SK-N-SH (cell line): ENCODE measurements around the gene ZSCAN20. TPM values are rescaled to one million over a fixed set of nuclear protein-coding genes. Genes with fewer than 3 reads are reported as not detected.

Experiments used
- CTCF ChIA-PET: fragments of 300-600, 350-600 bp; formaldehyde crosslinking; extraction: SDS; loops from one replicate; lab custom pipeline; 2021; lab: Yijun Ruan, JAX
- POLR2A ChIA-PET: fragments of 350-600 bp; sonication (Branson Sonifier 250); formaldehyde crosslinking; extraction: SDS; loops from one replicate; lab custom pipeline; 2020; ENCODE audit warnings: antibody characterized with exemption, inconsistent platforms; lab: Yijun Ruan, JAX
- DNase-seq: peaks from one replicate; pipeline ENCODE4 v3.0.0; 2012
- H2AFZ ChIP-seq: fragments of 200-600 bp; sonication (generic); 2 replicates; pipeline ENCODE4 v1.8.1; 2016; ENCODE audit warnings: antibody characterized with exemption, mild to moderate bottlenecking, low read depth
- H3F3A ChIP-seq: fragments of 200-600 bp; sonication (generic); replicated peaks from 2 replicates; pipeline ENCODE3; 2016; ENCODE audit warnings: antibody characterized with exemption, mild to moderate bottlenecking; ENCODE audit not compliant: insufficient read depth
- H3K27ac ChIP-seq, 2 experiments: fragments of 200-500 bp in 1 of 2; fragments of 200-600 bp in 1 of 2; sonication (Bioruptor generic) in 1 of 2; sonication (generic), shearing (Covaris generic) in 1 of 2; 2 replicates each; pipeline versions ENCODE4 v1.5.1 to v1.6.1; 2014 to 2016; ENCODE audit warnings: low read depth in 2 of 2, inconsistent platforms in 1 of 2, low read length in 1 of 2, mild to moderate bottlenecking in 1 of 2, mixed read lengths in 1 of 2
- H3K27me3 ChIP-seq: fragments of 200-600 bp; sonication (generic), shearing (Covaris generic); 2 replicates; pipeline ENCODE4 v1.6.1; 2016; ENCODE audit warnings: mixed run types; ENCODE audit not compliant: insufficient read depth
- H3K36me3 ChIP-seq, 2 experiments: fragments of 200-500 bp in 1 of 2; fragments of 200-600 bp in 1 of 2; sonication (Bioruptor generic) in 1 of 2; sonication (generic) in 1 of 2; replicated peaks in 1 of 2; 2 replicates each; pipeline versions ENCODE3 to v1.5.1; 2014 to 2016; ENCODE audit warnings: low read length in 1 of 2, mild to moderate bottlenecking in 1 of 2; ENCODE audit not compliant: insufficient read depth in 2 of 2, control insufficient read depth in 1 of 2
- H3K4me1 ChIP-seq, 2 experiments: fragments of 200-500 bp in 1 of 2; fragments of 200-600 bp in 1 of 2; sonication (Bioruptor generic) in 1 of 2; sonication (generic), shearing (Covaris generic) in 1 of 2; 2 replicates each; pipeline versions ENCODE4 v1.5.1 to v1.6.1; 2014 to 2016; ENCODE audit warnings: low read depth in 1 of 2, low read length in 1 of 2, mixed run types in 1 of 2; ENCODE audit not compliant: insufficient read depth in 2 of 2, control insufficient read depth in 1 of 2
- H3K4me2 ChIP-seq: fragments of 200-600 bp; sonication (generic), shearing (Covaris generic); 2 replicates; pipeline ENCODE4 v1.6.1; 2017; ENCODE audit warnings: mixed run types
- H3K4me3 ChIP-seq, 2 experiments: fragments of 200-500 bp in 1 of 2; fragments of 200-600 bp in 1 of 2; sonication (Bioruptor generic) in 1 of 2; sonication (generic), shearing (Covaris generic) in 1 of 2; 2 replicates each; pipeline versions ENCODE4 v1.5.1 to v1.8.1; 2014 to 2016; ENCODE audit warnings: low read depth in 2 of 2, inconsistent platforms in 1 of 2, low read length in 1 of 2, mild to moderate bottlenecking in 1 of 2, mixed read lengths in 1 of 2, moderate library complexity in 1 of 2
- H3K79me2 ChIP-seq: fragments of 200-600 bp; sonication (generic); 2 replicates; pipeline ENCODE4 v1.8.1; 2017; ENCODE audit warnings: mild to moderate bottlenecking; ENCODE audit not compliant: insufficient read depth
- H3K9ac ChIP-seq: fragments of 200-600 bp; sonication (generic); 2 replicates; pipeline ENCODE4 v1.6.1; 2017; ENCODE audit warnings: mixed run types
- H3K9me2 ChIP-seq: fragments of 200-600 bp; sonication (generic); 2 replicates; pipeline ENCODE4 v1.6.1; 2017; ENCODE audit warnings: mixed run types
- H3K9me3 ChIP-seq: fragments of 200-600 bp; sonication (generic); 2 replicates; pipeline ENCODE4 v1.6.1; 2017; ENCODE audit warnings: mixed run types, mild to moderate bottlenecking, moderate library complexity
- H4K20me1 ChIP-seq: fragments of 200-600 bp; sonication (generic); 2 replicates; pipeline ENCODE4 v1.6.1; 2017; ENCODE audit warnings: mild to moderate bottlenecking, mixed run types; ENCODE audit not compliant: insufficient read depth
- CHD2 ChIP-seq: fragments of 150-350 bp; IDR thresholded peaks from 2 replicates; pipeline ENCODE4 v1.6.1; 2018; ENCODE audit warnings: low read length; ENCODE audit not compliant: partially characterized antibody
- ELF1 ChIP-seq: IDR thresholded peaks from 2 replicates; pipeline ENCODE4 v1.4.0; 2012
- EP300 ChIP-seq, 2 experiments: IDR thresholded peaks; 2 replicates each; pipeline versions ENCODE4 v1.4.0 to v1.6.1; 2012; ENCODE audit warnings: borderline replicate concordance in 1 of 2, low read depth in 1 of 2, low read length in 1 of 2
- EZH2phosphoT487 ChIP-seq: fragments of 200-600 bp; sonication (generic); IDR thresholded peaks from 2 replicates; pipeline ENCODE4 v1.6.1; 2017; ENCODE audit warnings: low read depth, mixed run types, mild to moderate bottlenecking, antibody characterized with exemption, moderate library complexity, borderline replicate concordance
- FOSL2 ChIP-seq: IDR thresholded peaks from 2 replicates; pipeline ENCODE4 v1.4.0; 2012; ENCODE audit warnings: low read depth, mild to moderate bottlenecking, moderate library complexity, borderline replicate concordance
- FOXJ3 ChIP-seq: sonication (generic); formaldehyde crosslinking; IDR thresholded peaks from 2 replicates; pipeline ENCODE4 v1.5.1; 2020; ENCODE audit warnings: mild to moderate bottlenecking, missing genetic modification reagents
- FOXM1 ChIP-seq: IDR thresholded peaks from 2 replicates; pipeline ENCODE4 v1.4.0; 2012; ENCODE audit warnings: low read depth, mild to moderate bottlenecking
- GABPA ChIP-seq: IDR thresholded peaks from 2 replicates; pipeline ENCODE4 v1.4.0; 2012; ENCODE audit warnings: low read depth, mild to moderate bottlenecking
- GATA2 ChIP-seq: sonication (generic); formaldehyde crosslinking; IDR thresholded peaks from 2 replicates; pipeline ENCODE4 v1.5.0; 2020; ENCODE audit warnings: mild to moderate bottlenecking, missing genetic modification reagents
- JUND ChIP-seq: IDR thresholded peaks from 2 replicates; pipeline ENCODE4 v1.4.0; 2012
- MEF2A ChIP-seq: IDR thresholded peaks from 2 replicates; pipeline ENCODE4 v1.4.0; 2012; ENCODE audit warnings: low read depth, borderline replicate concordance
- MXI1 ChIP-seq: IDR thresholded peaks from 2 replicates; pipeline ENCODE4 v1.6.1; 2012; ENCODE audit warnings: mild to moderate bottlenecking, low read depth, low read length, improper control_type of control experiment
- NFIC ChIP-seq: IDR thresholded peaks from 2 replicates; pipeline ENCODE4 v1.4.0; 2012; ENCODE audit warnings: borderline replicate concordance
- NRF1 ChIP-seq: IDR thresholded peaks from 2 replicates; pipeline ENCODE4 v1.6.1; 2012; ENCODE audit warnings: low read depth, mild to moderate bottlenecking, low read length
- POLR2AphosphoS5 ChIP-seq: IDR thresholded peaks from 2 replicates; pipeline ENCODE4 v1.6.1; 2012; ENCODE audit warnings: low read depth, low read length
- RAD21 ChIP-seq: IDR thresholded peaks from 2 replicates; pipeline ENCODE4 v1.6.1; 2012; ENCODE audit warnings: mild to moderate bottlenecking, low read length
- RCOR1 ChIP-seq: fragments of 150-350 bp; IDR thresholded peaks from 2 replicates; pipeline ENCODE4 v1.6.1; 2017; ENCODE audit warnings: antibody characterized with exemption, low read length
- SMC3 ChIP-seq: IDR thresholded peaks from 2 replicates; pipeline ENCODE4 v1.6.1; 2012; ENCODE audit warnings: low read depth, low read length, improper control_type of control experiment
- TAF1 ChIP-seq: IDR thresholded peaks from 2 replicates; pipeline ENCODE4 v1.6.1; 2012; ENCODE audit warnings: low read depth, mild to moderate bottlenecking, low read length, moderate library complexity, borderline replicate concordance
- TCF12 ChIP-seq: IDR thresholded peaks from 2 replicates; pipeline ENCODE4 v1.4.0; 2012
- TEAD4 ChIP-seq: IDR thresholded peaks from 2 replicates; pipeline ENCODE4 v1.4.0; 2012; ENCODE audit warnings: mild to moderate bottlenecking, borderline replicate concordance; ENCODE audit not compliant: insufficient read depth
- YY1 ChIP-seq: IDR thresholded peaks from 2 replicates; pipeline ENCODE4 v1.4.0; 2012; ENCODE audit warnings: low read depth, mild to moderate bottlenecking
- WGBS: methylation state at CpG from one replicate; pipeline ENCODE4 v1.1.6; 2017; ENCODE audit warnings: low lambda C conversion rate; 5-methylcytosine and 5-hydroxymethylcytosine counted together
- polyA plus RNA-seq, 3 experiments: library from polyadenylated mRNA; depleted of rRNA; stranded (reverse); fragments of >200 nt; gene quantifications; 2 replicates each; pipeline ENCODE4 v1.2.3, GENCODE V29; 2012
- TF ChIP-seq, protein P1 (sequence below): fragments of 150-350 bp; IDR thresholded peaks from 2 replicates; pipeline ENCODE4 v1.6.1; 2017; ENCODE audit warnings: antibody characterized with exemption, low read length, low read depth, borderline replicate concordance
- TF ChIP-seq, protein P2 (sequence below): IDR thresholded peaks from 2 replicates; pipeline ENCODE4 v1.4.0; 2012; ENCODE audit warnings: low read depth, borderline replicate concordance
- TF ChIP-seq, protein P3 (sequence below): IDR thresholded peaks from 2 replicates; pipeline ENCODE4 v1.4.0; 2012; ENCODE audit warnings: low read depth, borderline replicate concordance
- TF ChIP-seq, protein P4 (sequence below): IDR thresholded peaks from 2 replicates; pipeline ENCODE4 v1.4.0; 2012; ENCODE audit warnings: low read depth
- TF ChIP-seq, protein P5 (sequence below): fragments of 200-600 bp; sonication (generic); IDR thresholded peaks from 2 replicates; pipeline ENCODE4 v1.6.1; 2017; ENCODE audit warnings: antibody characterized with exemption, mild to moderate bottlenecking, moderate library complexity

The ZSCAN20 gene
- polyA plus RNA-seq, 1 of the 3 experiments (the other 2 are of a cell fraction), result 2.1 TPM

DNA sequence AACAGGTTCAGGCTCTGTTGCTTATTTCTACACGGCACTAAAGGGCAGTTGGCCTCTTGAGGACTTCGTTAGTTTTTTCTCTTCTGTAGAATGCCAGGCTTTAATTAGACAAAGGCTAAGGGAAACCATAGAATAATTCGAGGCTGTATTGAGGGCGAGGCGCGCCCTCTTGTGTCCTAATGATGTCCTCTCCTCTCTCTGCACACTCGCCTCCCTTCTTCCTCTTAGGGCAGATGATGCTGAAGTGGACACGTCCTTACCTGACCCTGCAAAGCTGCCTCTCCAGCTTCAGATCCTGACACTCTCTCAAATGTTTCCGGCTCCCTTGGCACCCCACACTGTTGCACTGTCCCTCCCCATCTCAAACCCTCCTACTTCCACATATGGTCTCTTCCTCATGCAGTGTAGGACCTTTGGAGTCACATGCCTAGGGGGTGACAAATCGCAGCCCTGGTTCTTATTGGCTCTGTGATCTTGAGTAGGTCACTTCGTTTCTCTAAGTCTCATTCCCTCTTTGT lies 1.9 kb upstream of the ZSCAN20 start:
- Histone ChIP-seq H3K36me3 (no peaks in the 10 kb centered on the region), H3K4me3 (peak overlapping the region in 1 of 2 experiments; percentile 46; a peak in 1 of 4 replicates), H2AFZ (peak overlapping the region; percentile 76), H3K79me2 (peaks cover 14% of the 10 kb centered on the region), H3K9me2 (no peaks in the 10 kb centered on the region), H3K27ac (peak overlapping the region; percentile 74 to 84), H4K20me1 (no peaks in the 10 kb centered on the region), H3K9me3 (no peaks in the 10 kb centered on the region), H3K4me2 (peak overlapping the region; percentile 47), H3K4me1 (peaks cover 18 to 26% of the 10 kb centered on the region in 2 experiments), H3K27me3 (no peaks in the 10 kb centered on the region), H3K9ac (no peak overlapping the region; the same call in 1 of the 2 replicates), H3F3A (peaks cover 16% of the 10 kb centered on the region)
- TF ChIP-seq ELF1 (no peak), FOXM1 (no peak), RAD21 (peak; percentile 96), CHD2 (no peak), GATA2 (CRISPR knock-in tag) (no peak), TCF12 (no peak), MEF2A (no peak), NFIC (no peak), EZH2phosphoT487 (no peak), TAF1 (no peak), NRF1 (no peak), TEAD4 (no peak), RCOR1 (peak; percentile 65; the same call in 1 of the 2 replicates), YY1 (no peak), MXI1 (peak; percentile 49; the same call in 1 of the 2 replicates), JUND (no peak), GABPA (no peak), FOXJ3 (CRISPR knock-in tag) (no peak), POLR2AphosphoS5 (no peak), EP300 (IDR thresholded peaks at IDR 0.05; ENCODE audit: borderline replicate concordance in 1 of 2, low read depth in 1 of 2, low read length in 1 of 2) (peak in 1 of 2 experiments; percentile 27; a peak in 1 of 4 replicates), SMC3 (peak; percentile 83), FOSL2 (no peak; the same call in 1 of the 2 replicates)
- TF ChIP-seq, protein P1, sequence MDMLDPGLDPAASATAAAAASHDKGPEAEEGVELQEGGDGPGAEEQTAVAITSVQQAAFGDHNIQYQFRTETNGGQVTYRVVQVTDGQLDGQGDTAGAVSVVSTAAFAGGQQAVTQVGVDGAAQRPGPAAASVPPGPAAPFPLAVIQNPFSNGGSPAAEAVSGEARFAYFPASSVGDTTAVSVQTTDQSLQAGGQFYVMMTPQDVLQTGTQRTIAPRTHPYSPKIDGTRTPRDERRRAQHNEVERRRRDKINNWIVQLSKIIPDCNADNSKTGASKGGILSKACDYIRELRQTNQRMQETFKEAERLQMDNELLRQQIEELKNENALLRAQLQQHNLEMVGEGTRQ, result no peak
- TF ChIP-seq, protein P2, sequence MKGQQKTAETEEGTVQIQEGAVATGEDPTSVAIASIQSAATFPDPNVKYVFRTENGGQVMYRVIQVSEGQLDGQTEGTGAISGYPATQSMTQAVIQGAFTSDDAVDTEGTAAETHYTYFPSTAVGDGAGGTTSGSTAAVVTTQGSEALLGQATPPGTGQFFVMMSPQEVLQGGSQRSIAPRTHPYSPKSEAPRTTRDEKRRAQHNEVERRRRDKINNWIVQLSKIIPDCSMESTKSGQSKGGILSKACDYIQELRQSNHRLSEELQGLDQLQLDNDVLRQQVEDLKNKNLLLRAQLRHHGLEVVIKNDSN, result peak; percentile 69; the same call in 1 of the 2 replicates
- TF ChIP-seq, protein P3, sequence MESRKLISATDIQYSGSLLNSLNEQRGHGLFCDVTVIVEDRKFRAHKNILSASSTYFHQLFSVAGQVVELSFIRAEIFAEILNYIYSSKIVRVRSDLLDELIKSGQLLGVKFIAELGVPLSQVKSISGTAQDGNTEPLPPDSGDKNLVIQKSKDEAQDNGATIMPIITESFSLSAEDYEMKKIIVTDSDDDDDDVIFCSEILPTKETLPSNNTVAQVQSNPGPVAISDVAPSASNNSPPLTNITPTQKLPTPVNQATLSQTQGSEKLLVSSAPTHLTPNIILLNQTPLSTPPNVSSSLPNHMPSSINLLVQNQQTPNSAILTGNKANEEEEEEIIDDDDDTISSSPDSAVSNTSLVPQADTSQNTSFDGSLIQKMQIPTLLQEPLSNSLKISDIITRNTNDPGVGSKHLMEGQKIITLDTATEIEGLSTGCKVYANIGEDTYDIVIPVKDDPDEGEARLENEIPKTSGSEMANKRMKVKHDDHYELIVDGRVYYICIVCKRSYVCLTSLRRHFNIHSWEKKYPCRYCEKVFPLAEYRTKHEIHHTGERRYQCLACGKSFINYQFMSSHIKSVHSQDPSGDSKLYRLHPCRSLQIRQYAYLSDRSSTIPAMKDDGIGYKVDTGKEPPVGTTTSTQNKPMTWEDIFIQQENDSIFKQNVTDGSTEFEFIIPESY, result no peak
- TF ChIP-seq, protein P4, sequence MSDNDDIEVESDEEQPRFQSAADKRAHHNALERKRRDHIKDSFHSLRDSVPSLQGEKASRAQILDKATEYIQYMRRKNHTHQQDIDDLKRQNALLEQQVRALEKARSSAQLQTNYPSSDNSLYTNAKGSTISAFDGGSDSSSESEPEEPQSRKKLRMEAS, result peak; percentile 41; the same call in 1 of the 2 replicates
- TF ChIP-seq, protein P5, sequence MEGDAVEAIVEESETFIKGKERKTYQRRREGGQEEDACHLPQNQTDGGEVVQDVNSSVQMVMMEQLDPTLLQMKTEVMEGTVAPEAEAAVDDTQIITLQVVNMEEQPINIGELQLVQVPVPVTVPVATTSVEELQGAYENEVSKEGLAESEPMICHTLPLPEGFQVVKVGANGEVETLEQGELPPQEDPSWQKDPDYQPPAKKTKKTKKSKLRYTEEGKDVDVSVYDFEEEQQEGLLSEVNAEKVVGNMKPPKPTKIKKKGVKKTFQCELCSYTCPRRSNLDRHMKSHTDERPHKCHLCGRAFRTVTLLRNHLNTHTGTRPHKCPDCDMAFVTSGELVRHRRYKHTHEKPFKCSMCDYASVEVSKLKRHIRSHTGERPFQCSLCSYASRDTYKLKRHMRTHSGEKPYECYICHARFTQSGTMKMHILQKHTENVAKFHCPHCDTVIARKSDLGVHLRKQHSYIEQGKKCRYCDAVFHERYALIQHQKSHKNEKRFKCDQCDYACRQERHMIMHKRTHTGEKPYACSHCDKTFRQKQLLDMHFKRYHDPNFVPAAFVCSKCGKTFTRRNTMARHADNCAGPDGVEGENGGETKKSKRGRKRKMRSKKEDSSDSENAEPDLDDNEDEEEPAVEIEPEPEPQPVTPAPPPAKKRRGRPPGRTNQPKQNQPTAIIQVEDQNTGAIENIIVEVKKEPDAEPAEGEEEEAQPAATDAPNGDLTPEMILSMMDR, result peak; percentile 93
- peak; percentile 76 for DNase-seq
- ChIA-PET CTCF (interaction anchor here (0.6 to 7.9 kb wide), 45 partner anchors 10 to 382 kb away, joined by 3 to 107 read pairs (median 5); partner anchors contain the start of gene A3GALT2), POLR2A (interaction anchor here (0.5 to 1.0 kb wide), 2 partner anchors 15 to 155 kb away, joined by 3 read pairs; no protein-coding TSS in a partner anchor)
- WGBS, result 5% methylated on average over 11 of the region's 11 CpGs
